ENCODE results near the gene CCL8. TPM values are rescaled to one million over a fixed set of nuclear protein-coding genes. Genes with fewer than 3 reads are reported as not detected.

Gene CCL8
- total and polyA plus RNA-seq, 2 experiments from 2014 or later, result not detected

GRCh38 chr17:34351096-34351495, 31.9 kb downstream of the CCL8 start:
- Histone ChIP-seq H3K27me3 (no peaks in the 10 kb centered on the region), H3K36me3 (no peaks in the 10 kb centered on the region), H3K4me3 (no peak overlapping the region), H3K27ac (no peak overlapping the region), H3K9me3 (ENCODE audit: low read depth) (no peaks in the 10 kb centered on the region), H3K4me1 (ENCODE audit: low read depth) (no peaks in the 10 kb centered on the region)
- peak in 1 of 2 donors; percentile 71 for DNase-seq (ENCODE audit: low read depth in 1 of 2, low spot score in 1 of 2)
- TF ChIP-seq, protein P1, sequence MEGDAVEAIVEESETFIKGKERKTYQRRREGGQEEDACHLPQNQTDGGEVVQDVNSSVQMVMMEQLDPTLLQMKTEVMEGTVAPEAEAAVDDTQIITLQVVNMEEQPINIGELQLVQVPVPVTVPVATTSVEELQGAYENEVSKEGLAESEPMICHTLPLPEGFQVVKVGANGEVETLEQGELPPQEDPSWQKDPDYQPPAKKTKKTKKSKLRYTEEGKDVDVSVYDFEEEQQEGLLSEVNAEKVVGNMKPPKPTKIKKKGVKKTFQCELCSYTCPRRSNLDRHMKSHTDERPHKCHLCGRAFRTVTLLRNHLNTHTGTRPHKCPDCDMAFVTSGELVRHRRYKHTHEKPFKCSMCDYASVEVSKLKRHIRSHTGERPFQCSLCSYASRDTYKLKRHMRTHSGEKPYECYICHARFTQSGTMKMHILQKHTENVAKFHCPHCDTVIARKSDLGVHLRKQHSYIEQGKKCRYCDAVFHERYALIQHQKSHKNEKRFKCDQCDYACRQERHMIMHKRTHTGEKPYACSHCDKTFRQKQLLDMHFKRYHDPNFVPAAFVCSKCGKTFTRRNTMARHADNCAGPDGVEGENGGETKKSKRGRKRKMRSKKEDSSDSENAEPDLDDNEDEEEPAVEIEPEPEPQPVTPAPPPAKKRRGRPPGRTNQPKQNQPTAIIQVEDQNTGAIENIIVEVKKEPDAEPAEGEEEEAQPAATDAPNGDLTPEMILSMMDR (IDR thresholded peaks at IDR 0.05; ENCODE audit: low read depth, low read length), result no peak

- Histone ChIP-seq H3K4me3 (no peak overlapping the region), H3K9me3 (ENCODE audit: low read depth) (no peaks in the 10 kb centered on the region), H3K27me3 (no peaks in the 10 kb centered on the region), H3K4me1 (ENCODE audit: low read depth) (no peaks in the 10 kb centered on the region), H3K36me3 (no peaks in the 10 kb centered on the region), H3K27ac (no peak overlapping the region)
- DNase-seq (ENCODE audit: low read depth in 1 of 2, low spot score in 1 of 2), result no peak
- TF ChIP-seq, protein P1 (IDR thresholded peaks at IDR 0.05; ENCODE audit: low read depth, low read length), result no peak
These were observed 33.0 kb downstream of the CCL8 start for GRCh38 chr17:34352191-34352590.

DNA sequence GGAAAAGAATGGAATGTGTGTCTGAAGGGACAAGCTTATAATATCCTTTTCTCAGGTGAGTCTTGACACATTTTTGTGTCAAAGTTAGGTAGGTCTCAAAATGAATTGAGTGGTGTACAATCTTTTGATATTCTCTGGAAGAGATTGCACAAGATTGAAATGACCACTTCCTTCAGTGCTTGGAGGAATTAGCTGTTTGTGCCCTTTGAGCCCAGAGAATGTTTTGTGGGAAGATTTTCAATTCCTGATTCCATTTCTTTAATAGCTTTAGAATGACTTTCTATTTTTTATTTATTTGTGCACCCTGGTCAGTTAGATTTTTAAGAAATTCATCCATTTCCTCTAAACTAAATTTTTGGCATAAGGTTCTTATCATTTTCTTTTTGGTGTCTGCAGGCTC, 35.4 kb downstream of the CCL8 start:
- TF ChIP-seq, protein P1 (IDR thresholded peaks at IDR 0.05; ENCODE audit: low read depth, low read length), result no peak
- peak in 1 of 2 donors; percentile 56 for DNase-seq (ENCODE audit: low read depth in 1 of 2, low spot score in 1 of 2)
- Histone ChIP-seq H3K4me1 (ENCODE audit: low read depth) (no peaks in the 10 kb centered on the region), H3K27me3 (no peaks in the 10 kb centered on the region), H3K36me3 (no peaks in the 10 kb centered on the region), H3K4me3 (no peak overlapping the region), H3K9me3 (ENCODE audit: low read depth) (no peaks in the 10 kb centered on the region), H3K27ac (no peak overlapping the region)

DNA sequence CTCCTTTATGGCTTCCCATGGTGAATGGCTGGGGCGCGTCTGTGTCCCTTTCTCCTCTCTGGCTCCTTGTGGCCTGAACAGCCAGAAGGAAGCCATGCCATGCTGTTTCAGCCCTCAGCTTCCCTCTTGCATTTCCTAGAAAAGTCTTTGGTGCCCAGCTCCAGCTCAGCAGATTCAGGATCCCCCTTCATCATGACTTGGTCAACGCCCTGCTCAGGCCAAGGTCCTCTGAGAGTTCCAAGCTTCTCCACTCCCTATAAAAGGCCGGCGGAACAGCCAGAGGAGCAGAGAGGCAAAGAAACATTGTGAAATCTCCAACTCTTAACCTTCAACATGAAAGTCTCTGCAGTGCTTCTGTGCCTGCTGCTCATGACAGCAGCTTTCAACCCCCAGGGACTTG, 37.0 kb downstream of the CCL8 start, which contains the start of gene CCL13:
Gene CCL13, plus strand, starts transcription at position 287 of the 400 bp plus-strand sequence. Its CDS starts 47 bp downstream, at position 334.
- no peaks in the 10 kb centered on the region for H3K36me3 ChIP-seq
- no peaks in the 10 kb centered on the region for H3K4me1 ChIP-seq (ENCODE audit: low read depth)
- H3K27ac ChIP-seq, result no peak within 1 kb of the TSS
- no peaks in the 10 kb centered on the region for H3K27me3 ChIP-seq
- H3K9me3 ChIP-seq (ENCODE audit: low read depth), result no peaks in the 10 kb centered on the region
- no peak within 1 kb of the TSS for H3K4me3 ChIP-seq
- TF ChIP-seq, protein P1 (IDR thresholded peaks at IDR 0.05; ENCODE audit: low read depth, low read length), result no peak
- DNase-seq (ENCODE audit: low read depth in 1 of 2, low spot score in 1 of 2), result no peak

DNA sequence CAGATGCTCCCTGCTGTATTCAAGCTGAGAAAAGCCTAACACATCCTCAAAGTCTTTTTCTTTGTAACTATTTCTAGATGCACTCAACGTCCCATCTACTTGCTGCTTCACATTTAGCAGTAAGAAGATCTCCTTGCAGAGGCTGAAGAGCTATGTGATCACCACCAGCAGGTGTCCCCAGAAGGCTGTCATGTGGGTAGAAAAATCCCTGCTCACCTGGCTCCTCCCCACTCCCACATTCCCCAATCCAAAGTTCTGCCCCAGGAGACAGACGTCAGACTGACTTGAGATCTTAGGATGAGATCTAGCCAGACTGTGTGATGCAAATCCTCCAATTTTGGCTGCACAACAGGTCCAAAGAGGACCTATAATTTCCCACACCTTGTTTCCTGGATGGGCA, 38.2 kb downstream of the CCL8 start:
- Histone ChIP-seq H3K4me3 (no peak overlapping the region), H3K27ac (no peak overlapping the region), H3K9me3 (ENCODE audit: low read depth) (no peaks in the 10 kb centered on the region), H3K36me3 (no peaks in the 10 kb centered on the region), H3K27me3 (no peaks in the 10 kb centered on the region), H3K4me1 (ENCODE audit: low read depth) (no peaks in the 10 kb centered on the region)
- TF ChIP-seq, protein P1 (IDR thresholded peaks at IDR 0.05; ENCODE audit: low read depth, low read length), result no peak
- no peak for DNase-seq (ENCODE audit: low read depth in 1 of 2, low spot score in 1 of 2)

DNA sequence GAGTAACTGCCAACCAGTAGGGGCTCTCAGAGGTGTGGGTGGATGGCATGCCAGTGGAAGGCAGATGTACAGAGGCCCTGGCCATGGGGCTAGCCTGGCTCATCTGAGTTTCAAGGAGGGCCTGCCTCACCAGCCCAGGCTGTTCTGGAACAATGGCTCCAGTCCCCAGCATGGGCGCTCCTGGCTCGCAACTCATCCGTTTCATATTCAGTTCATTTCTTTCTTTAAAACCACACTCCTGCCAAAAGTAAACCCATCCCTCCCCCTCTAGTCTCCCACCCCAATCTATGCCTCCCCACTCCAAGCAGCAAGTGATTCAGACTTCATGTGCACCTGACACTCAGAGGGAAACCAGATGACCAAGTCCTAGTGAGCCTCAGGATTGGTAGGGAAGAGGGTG, 39.4 kb downstream of the CCL8 start:
- Histone ChIP-seq H3K9me3 (ENCODE audit: low read depth) (no peaks in the 10 kb centered on the region), H3K4me1 (ENCODE audit: low read depth) (no peaks in the 10 kb centered on the region), H3K4me3 (no peak overlapping the region), H3K27ac (no peak overlapping the region), H3K27me3 (no peaks in the 10 kb centered on the region), H3K36me3 (no peaks in the 10 kb centered on the region)
- TF ChIP-seq, protein P1 (IDR thresholded peaks at IDR 0.05; ENCODE audit: low read depth, low read length), result no peak
- DNase-seq (ENCODE audit: low read depth in 1 of 2, low spot score in 1 of 2), result no peak

Data from cardiac muscle cell (in vitro differentiated cells and primary cell).